ENCODE measurements around the gene MBOAT1. TPM values are rescaled to one million over a fixed set of nuclear protein-coding genes. Genes with fewer than 3 reads are reported as not detected.

Gene MBOAT1
- total RNA-seq, 1 experiment from 2014 or later, result 9.9 TPM

DNA sequence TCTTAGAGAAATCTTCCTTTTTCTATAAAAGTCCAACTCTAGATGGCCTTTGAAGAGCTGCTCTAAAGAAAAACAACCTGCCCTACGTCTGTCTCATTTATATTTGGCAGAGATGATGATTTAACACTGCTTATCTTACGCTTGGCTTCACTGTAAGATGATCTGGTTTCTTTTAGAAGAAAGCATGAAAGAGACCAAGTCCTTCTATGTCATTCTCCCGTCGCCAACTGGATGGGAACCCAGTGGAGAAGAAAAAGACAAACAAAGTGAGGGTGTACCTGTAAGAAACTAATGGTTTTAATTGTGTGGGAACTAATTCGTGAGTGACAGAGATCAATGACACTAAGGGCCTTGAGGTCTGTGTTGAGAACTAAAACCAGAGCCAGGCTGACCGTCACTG, 92.8 kb downstream of the MBOAT1 start:
- no peaks in the 10 kb centered on the region for H3K9me3 Mint-ChIP-seq
- Histone ChIP-seq H3T11ph (ENCODE audit: low read length) (no peak overlapping the region), H3K4ac (ENCODE audit: low read depth, low read length) (no peak overlapping the region), H3K18ac (ENCODE audit: insufficient read length, low read depth, low read length) (no peak overlapping the region), H4K8ac (replicated peaks; ENCODE audit: insufficient read length, low read depth, low read length) (no peak overlapping the region), H4K20me1 (ENCODE audit: control insufficient read depth, insufficient read depth, insufficient read length) (no peaks in the 10 kb centered on the region), H3K79me2 (ENCODE audit: insufficient read depth, low read length) (no peaks in the 10 kb centered on the region), H3K9ac (ENCODE audit: extremely low read depth, insufficient read length, low read length) (no peak overlapping the region), H3K27me3 (ENCODE audit: insufficient read depth, low read length) (no peaks in the 10 kb centered on the region), H4K91ac (ENCODE audit: insufficient read length, low read depth, low read length) (no peak overlapping the region), H2BK15ac (ENCODE audit: low read depth, low read length) (no peak overlapping the region), H2AFZ (ENCODE audit: low read length) (no peak overlapping the region), H3K79me1 (ENCODE audit: insufficient read depth, low read depth, low read length, poor library complexity, severe bottlenecking) (no peaks in the 10 kb centered on the region), H4K5ac (ENCODE audit: insufficient read length, low read depth, low read length) (no peak overlapping the region), H3K9me3 (ENCODE audit: control insufficient read depth, low read depth, low read length) (no peaks in the 10 kb centered on the region), H3K4me2 (ENCODE audit: insufficient read depth, insufficient read length, low read length) (no peak overlapping the region), H3K14ac (ENCODE audit: insufficient read depth, low read length) (no peak overlapping the region), H3K23me2 (ENCODE audit: insufficient read length, low read depth, low read length, poor library complexity, severe bottlenecking) (no peaks in the 10 kb centered on the region), H3K23ac (ENCODE audit: insufficient read length, low read depth, low read length) (no peak overlapping the region), H3K4me1 (ENCODE audit: insufficient read depth, low read length) (peaks cover 4% of the 10 kb centered on the region; the same call in 1 of the 2 replicates), H2BK20ac (ENCODE audit: low read depth, low read length, poor library complexity, severe bottlenecking) (no peak overlapping the region), H2BK5ac (ENCODE audit: insufficient read length, low read length) (no peak overlapping the region), H3K56ac (ENCODE audit: insufficient read length, low read depth, low read length) (no peak overlapping the region), H2BK12ac (ENCODE audit: insufficient read length, low read depth, low read length) (no peak overlapping the region), H3K27ac (ENCODE audit: insufficient read length, low read depth, low read length) (no peak overlapping the region), H2AK5ac (ENCODE audit: insufficient read length, low read length) (no peak overlapping the region), H2BK120ac (ENCODE audit: low read depth, low read length, poor library complexity, severe bottlenecking) (no peak overlapping the region)
- no peak overlapping the region for H3K27ac Mint-ChIP-seq
- no peak overlapping the region for H3K4me3 Mint-ChIP-seq
- TF ChIP-seq, protein P1, sequence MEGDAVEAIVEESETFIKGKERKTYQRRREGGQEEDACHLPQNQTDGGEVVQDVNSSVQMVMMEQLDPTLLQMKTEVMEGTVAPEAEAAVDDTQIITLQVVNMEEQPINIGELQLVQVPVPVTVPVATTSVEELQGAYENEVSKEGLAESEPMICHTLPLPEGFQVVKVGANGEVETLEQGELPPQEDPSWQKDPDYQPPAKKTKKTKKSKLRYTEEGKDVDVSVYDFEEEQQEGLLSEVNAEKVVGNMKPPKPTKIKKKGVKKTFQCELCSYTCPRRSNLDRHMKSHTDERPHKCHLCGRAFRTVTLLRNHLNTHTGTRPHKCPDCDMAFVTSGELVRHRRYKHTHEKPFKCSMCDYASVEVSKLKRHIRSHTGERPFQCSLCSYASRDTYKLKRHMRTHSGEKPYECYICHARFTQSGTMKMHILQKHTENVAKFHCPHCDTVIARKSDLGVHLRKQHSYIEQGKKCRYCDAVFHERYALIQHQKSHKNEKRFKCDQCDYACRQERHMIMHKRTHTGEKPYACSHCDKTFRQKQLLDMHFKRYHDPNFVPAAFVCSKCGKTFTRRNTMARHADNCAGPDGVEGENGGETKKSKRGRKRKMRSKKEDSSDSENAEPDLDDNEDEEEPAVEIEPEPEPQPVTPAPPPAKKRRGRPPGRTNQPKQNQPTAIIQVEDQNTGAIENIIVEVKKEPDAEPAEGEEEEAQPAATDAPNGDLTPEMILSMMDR (conservative IDR thresholded peaks at IDR 0.05), result no peak
- no peaks in the 10 kb centered on the region for H3K27me3 Mint-ChIP-seq (ENCODE audit: low read depth)
- no CpG with 5 or more reads among the region's 6 CpGs for WGBS (ENCODE audit: extremely low coverage, insufficient read length, low lambda C conversion rate)
- peaks cover 0 to 8% (median 0%) of the 10 kb centered on the region in 3 experiments; a peak in 2 of 7 replicates for H3K36me3 Mint-ChIP-seq (ENCODE audit: insufficient read depth in 1 of 3, low read depth in 3 of 3)
- H3K4me1 Mint-ChIP-seq, result peaks cover 7 to 8% of the 10 kb centered on the region in 2 experiments
- no peak for DNase-seq
